GM18498 (cell line): ENCODE measurements around the gene TMPRSS4.

Experiments used
- ATAC-seq: cut with Tn5 transposase; IDR thresholded peaks from one replicate; pipeline ENCODE4 v1.9.1; 2021; ENCODE audit warnings: mild to moderate bottlenecking, moderate library complexity; ENCODE audit not compliant: unreplicated experiment

The TMPRSS4 gene

GRCh38 chr11:118074785-118075184 is 2.1 kb upstream of the TMPRSS4 start:
- ATAC-seq, result no peak

GRCh38 chr11:118078911-118079411 is 2.1 kb downstream of the TMPRSS4 start:
- ATAC-seq, result no peak

- no peak for ATAC-seq
Observed at GRCh38 chr11:118079491-118079890, 2.6 kb downstream of the TMPRSS4 start.

GRCh38 chr11:118080296-118080695 is 3.4 kb downstream of the TMPRSS4 start:
- no peak for ATAC-seq

GRCh38 chr11:118081241-118081958 is 4.5 kb downstream of the TMPRSS4 start:
- no peak for ATAC-seq

GRCh38 chr11:118082880-118083552 is 6.1 kb downstream of the TMPRSS4 start:
- no peak for ATAC-seq

- no peak for ATAC-seq
Observed at GRCh38 chr11:118084247-118084646, 7.4 kb downstream of the TMPRSS4 start.

GRCh38 chr11:118084656-118085055 is 7.8 kb downstream of the TMPRSS4 start:
- ATAC-seq, result no peak

- no peak for ATAC-seq
Observed at GRCh38 chr11:118086913-118087768, 10.3 kb downstream of the TMPRSS4 start, which contains the start of gene SMIM35. Gene SMIM35 (minus strand): TSS chr11:118086963. CDS start chr11:118086757, 206 bp downstream.

GRCh38 chr11:118087931-118088330 is 11.1 kb downstream of the TMPRSS4 start:
- no peak for ATAC-seq

GRCh38 chr11:118088531-118088930 is 11.7 kb downstream of the TMPRSS4 start:
- ATAC-seq, result no peak

- ATAC-seq, result no peak
Observed at GRCh38 chr11:118090545-118091162, 13.8 kb downstream of the TMPRSS4 start.

GRCh38 chr11:118091690-118092089 is 14.8 kb downstream of the TMPRSS4 start:
- ATAC-seq, result no peak

GRCh38 chr11:118092907-118093571 is 16.2 kb downstream of the TMPRSS4 start:
- no peak for ATAC-seq

- no peak for ATAC-seq
Observed at GRCh38 chr11:118095493-118095892, 18.6 kb downstream of the TMPRSS4 start.

GRCh38 chr11:118095967-118096367 is 19.1 kb downstream of the TMPRSS4 start:
- ATAC-seq, result no peak

GRCh38 chr11:118098996-118099837 is 22.3 kb downstream of the TMPRSS4 start:
- no peak for ATAC-seq

- ATAC-seq, result no peak
Observed at GRCh38 chr11:118099838-118100556, 23.1 kb downstream of the TMPRSS4 start.
